ENCODE data around the gene EBI3.
A peak's percentile ranks its signal among the peaks of the same experiment; 100 is the strongest.

EBI3 gene

GRCh38 chr19:4264812-4265211 is 35.5 kb downstream of the EBI3 start:
- H3K4me1 ChIP-seq, result no peaks in the 10 kb centered on the region
- no peaks in the 10 kb centered on the region for H3K27me3 ChIP-seq
- no peak for DNase-seq
- H3K9me3 ChIP-seq, result no peaks in the 10 kb centered on the region
- no peak overlapping the region for H3K27ac ChIP-seq
- TF ChIP-seq CTCF (IDR thresholded peaks at IDR 0.05), result no peak
- no peak overlapping the region for H3K4me3 ChIP-seq
- intact Hi-C loops (cut with DNase I; ENCODE audit: low total_unique reads), result loop anchor here (5.0 to 10.0 kb wide), 2 partner anchors 140 to 257 kb away; partner anchors contain the start of genes CHAF1A and SH3GL1
- H3K36me3 ChIP-seq, result peaks cover 72 to 100% (median 80%) of the 10 kb centered on the region in 3 donors

GRCh38 chr19:4266253-4267000 is 37.1 kb downstream of the EBI3 start:
- Histone ChIP-seq H3K9me3 (no peaks in the 10 kb centered on the region), H3K27ac (no peak overlapping the region), H3K4me3 (no peak overlapping the region), H3K36me3 (peaks cover 63 to 100% (median 76%) of the 10 kb centered on the region in 3 donors), H3K4me1 (no peaks in the 10 kb centered on the region), H3K27me3 (no peaks in the 10 kb centered on the region)
- no peak for TF ChIP-seq CTCF (IDR thresholded peaks at IDR 0.05)
- intact Hi-C loops (cut with DNase I; ENCODE audit: low total_unique reads), result loop anchor here (5.0 to 10.0 kb wide), 2 partner anchors 138 to 256 kb away; partner anchors contain the start of genes CHAF1A and SH3GL1
- no peak for DNase-seq

- peak in 1 of 2 donors; percentile 34 for DNase-seq
- no peak overlapping the region for H3K27ac ChIP-seq
- intact Hi-C loops (cut with DNase I; ENCODE audit: low total_unique reads), result loop anchor here (5.0 to 10.0 kb wide), 2 partner anchors 138 to 255 kb away; partner anchors contain the start of genes CHAF1A and SH3GL1
- no peaks in the 10 kb centered on the region for H3K27me3 ChIP-seq
- no peak overlapping the region for H3K4me3 ChIP-seq
- no peaks in the 10 kb centered on the region for H3K4me1 ChIP-seq
- peak; percentile 66 to 76 for TF ChIP-seq CTCF (IDR thresholded peaks at IDR 0.05)
- peaks cover 60 to 100% (median 76%) of the 10 kb centered on the region in 3 donors for H3K36me3 ChIP-seq
- H3K9me3 ChIP-seq, result no peaks in the 10 kb centered on the region
Observed at GRCh38 chr19:4267101-4267900, 38.0 kb downstream of the EBI3 start.

DNA sequence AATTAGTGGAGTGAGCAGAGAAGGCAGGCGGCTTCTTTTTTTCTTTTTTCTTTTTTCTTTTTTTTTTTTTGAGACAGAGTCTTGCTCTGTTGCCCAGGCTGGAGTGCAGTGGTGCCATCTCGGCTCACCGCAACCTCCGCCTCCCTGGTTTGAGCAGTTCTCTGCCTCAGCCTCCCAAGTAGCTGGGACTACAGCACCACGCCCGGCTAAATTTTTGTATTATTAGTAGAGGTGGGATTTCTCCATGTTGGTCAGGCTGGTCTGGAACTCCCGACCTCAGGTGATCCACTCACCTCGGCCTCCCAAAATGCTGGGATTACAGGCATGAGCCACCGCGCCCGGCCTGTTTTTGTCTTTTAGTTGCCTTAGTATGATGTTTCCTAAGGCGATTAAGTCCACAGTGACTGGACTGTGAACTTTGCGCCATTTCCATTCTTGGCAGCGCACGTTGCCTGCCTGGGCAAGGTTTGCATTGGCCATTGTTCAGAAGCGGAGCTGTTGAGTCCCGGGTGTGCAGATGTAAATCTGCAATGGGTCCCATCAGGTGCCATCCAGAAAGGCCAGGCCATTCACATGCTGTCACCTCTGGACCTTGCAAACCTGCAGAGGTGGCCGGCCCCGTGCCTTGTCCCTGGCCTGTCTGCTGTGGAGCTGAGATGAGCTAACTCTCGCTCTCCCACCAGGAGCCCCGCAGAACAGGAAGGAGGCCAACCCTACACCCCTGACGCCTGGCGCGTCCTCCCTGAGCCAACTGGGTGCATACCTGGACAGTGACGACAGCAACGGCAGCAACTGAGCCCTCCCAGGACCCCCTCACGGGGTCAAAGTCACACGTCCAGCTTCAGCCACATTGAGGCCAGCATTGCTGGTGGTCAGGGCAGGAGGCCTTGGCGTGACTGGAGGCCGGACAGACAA is 38.8 kb downstream of the EBI3 start:
- no peak overlapping the region for H3K27ac ChIP-seq
- intact Hi-C loops (cut with DNase I; ENCODE audit: low total_unique reads), result loop anchor here (2.0 to 10.0 kb wide), 3 partner anchors 85 to 254 kb away; partner anchors contain the start of genes CHAF1A and SH3GL1
- no peaks in the 10 kb centered on the region for H3K27me3 ChIP-seq
- no peak for TF ChIP-seq CTCF (IDR thresholded peaks at IDR 0.05)
- H3K9me3 ChIP-seq, result no peaks in the 10 kb centered on the region
- H3K4me1 ChIP-seq, result no peaks in the 10 kb centered on the region
- DNase-seq, result no peak
- H3K4me3 ChIP-seq, result no peak overlapping the region
- H3K36me3 ChIP-seq, result peaks cover 54 to 100% (median 68%) of the 10 kb centered on the region in 3 donors
